HEK293 (cell line): ENCODE measurements around the gene ALOXE3.
A peak's percentile ranks its signal among the peaks of the same experiment; 100 is the strongest.

Source experiments
- CTCF ChIA-PET: fragments of 350-600 bp; formaldehyde crosslinking; extraction: SDS; loops from one replicate; lab custom pipeline; 2021; ENCODE audit warnings: antibody characterized with exemption; lab: Yijun Ruan, JAX
- POLR2A ChIA-PET: fragments of 300-600 bp; formaldehyde crosslinking; extraction: SDS; loops from one replicate; lab custom pipeline; 2020; ENCODE audit warnings: antibody characterized with exemption, inconsistent platforms; lab: Yijun Ruan, JAX
- H3K27ac ChIP-seq: fragments of 200-500 bp; sonication (Bioruptor generic); 2 replicates; pipeline ENCODE4 v1.5.1; 2014; ENCODE audit warnings: low read depth, low read length, control low read depth, inconsistent platforms; ENCODE audit errors: extremely low read depth
- H3K36me3 ChIP-seq, 2 experiments: fragments of 200-500 bp in 1 of 2; sonication (Bioruptor generic) in 1 of 2; 1 replicate in 1 of 2; 2 replicates in 1 of 2; pipeline ENCODE4 v1.5.1; 2014 to 2017; ENCODE audit warnings: inconsistent platforms in 2 of 2, low read length in 2 of 2; ENCODE audit not compliant: control insufficient read depth in 2 of 2, insufficient read depth in 1 of 2
- H3K4me1 ChIP-seq: fragments of 200-500 bp; sonication (Bioruptor generic); 2 replicates; pipeline ENCODE4 v1.5.1; 2014; ENCODE audit warnings: mild to moderate bottlenecking, low read length, inconsistent platforms; ENCODE audit not compliant: control insufficient read depth, insufficient read depth
- H3K4me3 ChIP-seq: 2 replicates; pipeline ENCODE4 v1.5.1; 2011; ENCODE audit warnings: low read depth, mild to moderate bottlenecking, control low read depth, low read length, moderate library complexity
- H3K9me3 ChIP-seq: fragments of 200-500 bp; sonication (Bioruptor generic); 2 replicates; pipeline ENCODE4 v1.5.1; 2014; ENCODE audit warnings: low read depth, low read length, inconsistent platforms; ENCODE audit not compliant: control insufficient read depth, insufficient read depth
- FEZF1 ChIP-seq: fragments of 450-650 bp; formaldehyde crosslinking; IDR thresholded peaks from 2 replicates; pipeline ENCODE4 v1.5.1; 2016; ENCODE audit warnings: missing biosample characterization, missing genetic modification characterization
- HOXA7 ChIP-seq: sonication (generic); formaldehyde crosslinking; IDR thresholded peaks from 2 replicates; pipeline ENCODE4 v1.8.1; 2022; ENCODE audit warnings: missing genetic modification reagents, borderline replicate concordance
- KLF7 ChIP-seq: fragments of 450-650 bp; formaldehyde crosslinking; IDR thresholded peaks from 2 replicates; pipeline ENCODE4 v1.5.1; 2016; ENCODE audit warnings: missing biosample characterization, missing genetic modification characterization, borderline replicate concordance
- OSR2 ChIP-seq: fragments of 450-650 bp; formaldehyde crosslinking; IDR thresholded peaks from 2 replicates; pipeline ENCODE4 v1.5.1; 2016; ENCODE audit warnings: missing biosample characterization, missing genetic modification characterization
- PRDM1 ChIP-seq: fragments of 450-650 bp; formaldehyde crosslinking; IDR thresholded peaks from 2 replicates; pipeline ENCODE4; 2016; ENCODE audit warnings: missing biosample characterization, missing genetic modification characterization
- PRDM10 ChIP-seq: fragments of 450-650 bp; formaldehyde crosslinking; IDR thresholded peaks from 2 replicates; pipeline ENCODE4 v1.5.1; 2016; ENCODE audit warnings: missing biosample characterization, missing genetic modification characterization
- ZBTB20 ChIP-seq: fragments of 450-650 bp; formaldehyde crosslinking; IDR thresholded peaks from 2 replicates; pipeline ENCODE4 v1.5.1; 2016; ENCODE audit warnings: missing biosample characterization, missing genetic modification characterization
- ZBTB7A ChIP-seq: fragments of 450-650 bp; formaldehyde crosslinking; IDR thresholded peaks from 2 replicates; pipeline ENCODE4 v1.5.1; 2016; ENCODE audit warnings: low read depth, missing biosample characterization, missing genetic modification characterization
- ZBTB8A ChIP-seq: fragments of 450-650 bp; formaldehyde crosslinking; IDR thresholded peaks from 2 replicates; pipeline ENCODE4 v1.5.1; 2016; ENCODE audit warnings: missing biosample characterization, missing genetic modification characterization
- ZNF133 ChIP-seq: fragments of 450-650 bp; formaldehyde crosslinking; IDR thresholded peaks from 2 replicates; pipeline ENCODE4 v1.5.1; 2016; ENCODE audit warnings: missing biosample characterization, missing genetic modification characterization
- ZNF146 ChIP-seq: fragments of 450-650 bp; formaldehyde crosslinking; IDR thresholded peaks from 2 replicates; pipeline ENCODE4 v1.5.1; 2016; ENCODE audit warnings: missing biosample characterization, missing genetic modification characterization
- ZNF174 ChIP-seq: fragments of 450-650 bp; formaldehyde crosslinking; IDR thresholded peaks from 2 replicates; pipeline ENCODE4 v1.5.0; 2017; ENCODE audit warnings: missing biosample characterization, mild to moderate bottlenecking, missing genetic modification characterization
- ZNF214 ChIP-seq: fragments of 450-650 bp; formaldehyde crosslinking; IDR thresholded peaks from 2 replicates; pipeline ENCODE4 v1.5.1; 2017; ENCODE audit warnings: missing biosample characterization, mild to moderate bottlenecking, missing genetic modification characterization, borderline replicate concordance
- ZNF26 ChIP-seq: fragments of 450-650 bp; formaldehyde crosslinking; IDR thresholded peaks from 2 replicates; pipeline ENCODE4 v1.5.1; 2016; ENCODE audit warnings: missing biosample characterization, missing genetic modification characterization
- ZNF292 ChIP-seq: fragments of 450-650 bp; formaldehyde crosslinking; IDR thresholded peaks from 2 replicates; pipeline ENCODE4 v1.5.1; 2016; ENCODE audit warnings: low read depth, missing biosample characterization, missing genetic modification characterization, borderline replicate concordance
- ZNF311 ChIP-seq: fragments of 450-650 bp; formaldehyde crosslinking; IDR thresholded peaks from 2 replicates; pipeline ENCODE4 v1.5.1; 2017; ENCODE audit warnings: missing biosample characterization, missing genetic modification characterization, borderline replicate concordance
- ZNF529 ChIP-seq: fragments of 450-650 bp; formaldehyde crosslinking; IDR thresholded peaks from 2 replicates; pipeline ENCODE4 v1.5.1; 2017; ENCODE audit warnings: missing genetic modification characterization, missing biosample characterization; ENCODE audit not compliant: insufficient replicate concordance
- ZNF571 ChIP-seq: fragments of 450-650 bp; formaldehyde crosslinking; IDR thresholded peaks from 2 replicates; pipeline ENCODE4 v1.5.0; 2017; ENCODE audit warnings: missing biosample characterization, missing genetic modification characterization
- ZNF580 ChIP-seq: fragments of 450-650 bp; formaldehyde crosslinking; IDR thresholded peaks from 2 replicates; pipeline ENCODE4 v1.5.1; 2016; ENCODE audit warnings: missing biosample characterization, missing genetic modification characterization
- ZNF600 ChIP-seq: fragments of 450-650 bp; formaldehyde crosslinking; IDR thresholded peaks from 2 replicates; pipeline ENCODE4 v1.5.1; 2016; ENCODE audit warnings: missing biosample characterization, missing genetic modification characterization
- ZNF792 ChIP-seq: fragments of 450-650 bp; formaldehyde crosslinking; IDR thresholded peaks from 2 replicates; pipeline ENCODE4 v1.5.1; 2016; ENCODE audit warnings: missing biosample characterization, missing genetic modification characterization
- ZSCAN5A ChIP-seq: fragments of 450-650 bp; formaldehyde crosslinking; IDR thresholded peaks from 2 replicates; pipeline ENCODE4 v1.5.1; 2016; ENCODE audit warnings: missing biosample characterization, missing genetic modification characterization
- TF ChIP-seq, protein P1 (sequence below): fragments of 450-650 bp; formaldehyde crosslinking; IDR thresholded peaks from 2 replicates; pipeline ENCODE4 v1.5.1; 2016; ENCODE audit warnings: missing biosample characterization, missing genetic modification characterization

Gene ALOXE3

DNA sequence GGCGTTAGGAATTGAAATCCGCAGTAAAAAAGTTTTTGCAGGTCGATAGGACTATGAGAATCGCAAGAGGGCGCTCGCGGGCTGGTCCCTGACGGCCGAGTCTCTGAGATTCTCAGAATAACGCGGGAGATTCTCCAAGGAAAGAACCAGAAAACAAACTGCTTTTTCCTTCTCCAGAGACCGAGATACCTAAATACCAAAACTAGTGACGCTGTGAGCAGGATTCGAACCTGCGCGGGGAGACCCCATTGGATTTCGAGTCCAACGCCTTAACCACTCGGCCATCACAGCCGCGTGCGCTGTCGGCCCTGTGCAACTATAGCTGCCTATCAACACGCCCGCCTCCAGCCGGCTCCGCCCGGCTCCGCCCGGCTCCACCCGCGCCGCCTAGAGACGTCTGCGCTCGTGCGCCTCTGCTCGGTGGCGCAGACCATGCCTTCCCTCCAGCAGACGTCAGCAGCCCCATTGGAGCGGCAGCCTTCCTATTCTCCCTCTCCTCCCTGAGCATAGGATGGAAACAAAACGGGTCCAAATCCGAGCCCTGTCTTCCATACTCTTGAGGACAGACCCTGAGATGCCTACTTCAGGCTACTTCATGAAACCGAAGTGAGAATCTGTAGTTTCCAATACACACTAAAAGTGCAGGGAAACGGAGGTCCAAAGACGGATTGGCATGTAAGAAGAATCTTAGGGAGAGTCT is 20.5 kb upstream of the ALOXE3 start (continued):
- TF ChIP-seq ZNF529 (tag by site-specific recombination) (no peak), ZNF26 (no peak), ZBTB7A (tag by site-specific recombination) (peak; percentile 96; the same call in 1 of the 2 replicates), ZBTB8A (tag by site-specific recombination) (peak; percentile 96), ZSCAN5A (tag by site-specific recombination) (no peak), ZNF600 (tag by site-specific recombination) (peak; percentile 67), KLF7 (tag by site-specific recombination) (peak; percentile 99), ZNF133 (tag by site-specific recombination) (no peak)
- TF ChIP-seq, protein P1, sequence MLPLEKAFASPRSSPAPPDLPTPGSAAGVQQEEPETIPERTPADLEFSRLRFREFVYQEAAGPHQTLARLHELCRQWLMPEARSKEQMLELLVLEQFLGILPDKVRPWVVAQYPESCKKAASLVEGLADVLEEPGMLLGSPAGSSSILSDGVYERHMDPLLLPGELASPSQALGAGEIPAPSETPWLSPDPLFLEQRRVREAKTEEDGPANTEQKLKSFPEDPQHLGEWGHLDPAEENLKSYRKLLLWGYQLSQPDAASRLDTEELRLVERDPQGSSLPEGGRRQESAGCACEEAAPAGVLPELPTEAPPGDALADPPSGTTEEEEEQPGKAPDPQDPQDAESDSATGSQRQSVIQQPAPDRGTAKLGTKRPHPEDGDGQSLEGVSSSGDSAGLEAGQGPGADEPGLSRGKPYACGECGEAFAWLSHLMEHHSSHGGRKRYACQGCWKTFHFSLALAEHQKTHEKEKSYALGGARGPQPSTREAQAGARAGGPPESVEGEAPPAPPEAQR (tag by site-specific recombination): no peak; the same call in 1 of the 2 replicates

GRCh38 chr17:8138374-8138671 is 20.0 kb upstream of the ALOXE3 start:
- 0 out of 2 replicates have a peak, but pooled peaks cover 4% of the 10 kb centered on the region for H3K4me1 ChIP-seq
- H3K36me3 ChIP-seq: peaks cover 0 to 31% of the 10 kb centered on the region in 2 experiments; a peak in 1 of 3 replicates
- TF ChIP-seq ZNF571 (tag by site-specific recombination) (no peak), ZNF580 (tag by site-specific recombination) (peak; percentile 56; the same call in 1 of the 2 replicates), HOXA7 (no peak), ZBTB20 (tag by site-specific recombination) (peak; percentile 48; the same call in 1 of the 2 replicates), ZNF214 (tag by site-specific recombination) (no peak), ZNF792 (tag by site-specific recombination) (no peak), ZNF146 (no peak), ZNF292 (tag by site-specific recombination) (no peak), PRDM1 (tag by site-specific recombination) (peak; percentile 97), FEZF1 (no peak), OSR2 (no peak), ZNF174 (no peak), ZNF311 (tag by site-specific recombination) (no peak), PRDM10 (tag by site-specific recombination) (peak; percentile 66; the same call in 1 of the 2 replicates)
- peak overlapping the region; percentile 28 for H3K4me3 ChIP-seq
- CTCF ChIA-PET: interaction anchor here (0.6 to 7.1 kb wide), 22 partner anchors 10 to 224 kb away, joined by 3 to 91 read pairs (median 5); partner anchors contain the start of genes ALOXE3, HES7, PER1 and TMEM107
- no peaks in the 10 kb centered on the region for H3K9me3 ChIP-seq
- H3K27ac ChIP-seq: peak overlapping the region; percentile 32
- POLR2A ChIA-PET: interaction anchor here (0.7 to 4.5 kb wide), 12 partner anchors 12 to 72 kb away, joined by 3 to 31 read pairs (median 4); partner anchors contain the start of genes AURKB and HES7
